Measurements from ENCODE around the gene TIAM2. TPM values are rescaled to one million over a fixed set of nuclear protein-coding genes. Genes with fewer than 3 reads are reported as not detected.
A peak's percentile ranks its signal among the peaks of the same experiment; 100 is the strongest.
"Not testable (repeated sequence)": the region's sequence is repeated elsewhere in the genome, so short reads cannot be mapped to it uniquely, and the experiment has no call there.

TIAM2 gene
- total and polyA plus RNA-seq, 5 experiments from 2014 or later = 0.09 to 8.3 (median 1.3) TPM

- H3K4me3 Mint-ChIP-seq = no peak overlapping the region
- no peaks in the 10 kb centered on the region for H3K36me3 Mint-ChIP-seq
- DNase-seq (no peak), ATAC-seq (no peak)
- POLR2A ChIA-PET = no interaction called here
- H3K27me3 Mint-ChIP-seq = peaks cover 0 to 6% (median 0%) of the 10 kb centered on the region in 5 donors
- H3K9me3 Mint-ChIP-seq = no peaks in the 10 kb centered on the region
- H3K4me1 Mint-ChIP-seq = peaks cover 0 to 1% (median 0%) of the 10 kb centered on the region in 4 donors
- no peak overlapping the region for H3K27ac Mint-ChIP-seq
These were observed 212.1 kb downstream of the TIAM2 start for GRCh38 chr6:155207223-155207622.

GRCh38 chr6:155212106-155212505 is 217.0 kb downstream of the TIAM2 start:
- peaks cover 0 to 10% (median 2%) of the 10 kb centered on the region in 5 donors for H3K27me3 Mint-ChIP-seq
- ATAC-seq (no peak), DNase-seq (no peak)
- H3K4me3 Mint-ChIP-seq = no peak overlapping the region
- no peaks in the 10 kb centered on the region for H3K36me3 Mint-ChIP-seq
- H3K9me3 Mint-ChIP-seq = no peaks in the 10 kb centered on the region
- peaks cover 0 to 1% (median 0%) of the 10 kb centered on the region in 4 donors for H3K4me1 Mint-ChIP-seq
- no peak overlapping the region for H3K27ac Mint-ChIP-seq
- POLR2A ChIA-PET = no interaction called here

- Mint-ChIP-seq H3K4me1 (peaks cover 0 to 1% (median 0%) of the 10 kb centered on the region in 4 donors), H3K27me3 (peaks cover 0 to 10% (median 2%) of the 10 kb centered on the region in 5 donors), H3K9me3 (no peaks in the 10 kb centered on the region), H3K27ac (no peak overlapping the region), H3K4me3 (no peak overlapping the region), H3K36me3 (no peaks in the 10 kb centered on the region)
- POLR2A ChIA-PET = no interaction called here
- ATAC-seq (no peak), DNase-seq (no peak)
These were observed 217.7 kb downstream of the TIAM2 start for GRCh38 chr6:155212616-155213380.

GRCh38 chr6:155213611-155214372 is 218.7 kb downstream of the TIAM2 start:
- peaks cover 0 to 1% (median 0%) of the 10 kb centered on the region in 4 donors for H3K4me1 Mint-ChIP-seq
- ATAC-seq (no peak), DNase-seq (no peak)
- H3K27me3 Mint-ChIP-seq = peaks cover 0 to 10% (median 3%) of the 10 kb centered on the region in 5 donors
- no peak overlapping the region for H3K4me3 Mint-ChIP-seq
- H3K9me3 Mint-ChIP-seq = no peaks in the 10 kb centered on the region
- H3K36me3 Mint-ChIP-seq = no peaks in the 10 kb centered on the region
- H3K27ac Mint-ChIP-seq = no peak overlapping the region
- POLR2A ChIA-PET = no interaction called here

- H3K36me3 Mint-ChIP-seq = no peaks in the 10 kb centered on the region
- H3K27ac Mint-ChIP-seq = no peak overlapping the region
- POLR2A ChIA-PET = no interaction called here
- H3K4me1 Mint-ChIP-seq = no peaks in the 10 kb centered on the region
- no peak for DNase-seq
- peaks cover 3 to 17% (median 4%) of the 10 kb centered on the region in 5 donors for H3K27me3 Mint-ChIP-seq
- no peak overlapping the region for H3K4me3 Mint-ChIP-seq
- no peaks in the 10 kb centered on the region for H3K9me3 Mint-ChIP-seq
- ATAC-seq = no peak
These were observed 220.8 kb downstream of the TIAM2 start for GRCh38 chr6:155215906-155216305.

- no peaks in the 10 kb centered on the region for H3K9me3 Mint-ChIP-seq
- no peaks in the 10 kb centered on the region for H3K4me1 Mint-ChIP-seq
- ATAC-seq (no peak), DNase-seq (no peak)
- H3K4me3 Mint-ChIP-seq = no peak overlapping the region
- no peak overlapping the region for H3K27ac Mint-ChIP-seq
- no peaks in the 10 kb centered on the region for H3K36me3 Mint-ChIP-seq
- POLR2A ChIA-PET = no interaction called here
- H3K27me3 Mint-ChIP-seq = peaks cover 3 to 17% (median 4%) of the 10 kb centered on the region in 5 donors
These were observed 221.4 kb downstream of the TIAM2 start for GRCh38 chr6:155216312-155217046.

- peaks cover 3 to 17% (median 4%) of the 10 kb centered on the region in 5 donors for H3K27me3 Mint-ChIP-seq
- H3K36me3 Mint-ChIP-seq, POLR2A ChIA-PET, ATAC-seq, H3K4me1 Mint-ChIP-seq, DNase-seq, H3K27ac Mint-ChIP-seq, H3K4me3 Mint-ChIP-seq, H3K9me3 Mint-ChIP-seq: not testable (repeated sequence)
These were observed 223.6 kb downstream of the TIAM2 start for GRCh38 chr6:155218711-155219110.

GRCh38 chr6:155219299-155219698 is 224.2 kb downstream of the TIAM2 start:
- no peak for ATAC-seq
- POLR2A ChIA-PET = no interaction called here
- peaks cover 3 to 17% (median 4%) of the 10 kb centered on the region in 5 donors for H3K27me3 Mint-ChIP-seq
- H3K4me1 Mint-ChIP-seq = peaks cover 0 to 7% (median 0%) of the 10 kb centered on the region in 4 donors
- H3K27ac Mint-ChIP-seq = peak overlapping the region in 2 of 10 donors; percentile 1 to 45
- H3K36me3 Mint-ChIP-seq = no peaks in the 10 kb centered on the region
- no peak for DNase-seq
- H3K9me3 Mint-ChIP-seq = no peaks in the 10 kb centered on the region
- no peak overlapping the region for H3K4me3 Mint-ChIP-seq

GRCh38 chr6:155219858-155220301 is 224.8 kb downstream of the TIAM2 start:
- DNase-seq (no peak), ATAC-seq (no peak)
- peaks cover 0 to 12% (median 0%) of the 10 kb centered on the region in 4 donors for H3K4me1 Mint-ChIP-seq
- H3K27me3 Mint-ChIP-seq = peaks cover 2 to 17% (median 4%) of the 10 kb centered on the region in 5 donors
- no peaks in the 10 kb centered on the region for H3K9me3 Mint-ChIP-seq
- H3K36me3 Mint-ChIP-seq = no peaks in the 10 kb centered on the region
- POLR2A ChIA-PET = no interaction called here
- no peak overlapping the region for H3K4me3 Mint-ChIP-seq
- H3K27ac Mint-ChIP-seq = peak overlapping the region in 2 of 10 donors; percentile 1 to 45

GRCh38 chr6:155221086-155221485 is 226.0 kb downstream of the TIAM2 start:
- no peaks in the 10 kb centered on the region for H3K9me3 Mint-ChIP-seq
- DNase-seq = no peak
- peaks cover 2 to 17% (median 5%) of the 10 kb centered on the region in 5 donors for H3K27me3 Mint-ChIP-seq
- H3K36me3 Mint-ChIP-seq = no peaks in the 10 kb centered on the region
- POLR2A ChIA-PET = no interaction called here
- H3K4me3 Mint-ChIP-seq = no peak overlapping the region
- no peak for ATAC-seq
- H3K27ac Mint-ChIP-seq = no peak overlapping the region
- peaks cover 0 to 12% (median 0%) of the 10 kb centered on the region in 4 donors for H3K4me1 Mint-ChIP-seq

- H3K4me1 Mint-ChIP-seq = peaks cover 0 to 12% (median 0%) of the 10 kb centered on the region in 4 donors
- peaks cover 0 to 25% (median 5%) of the 10 kb centered on the region in 5 donors for H3K27me3 Mint-ChIP-seq
- ATAC-seq (no peak), DNase-seq (no peak)
- no peaks in the 10 kb centered on the region for H3K9me3 Mint-ChIP-seq
- POLR2A ChIA-PET = no interaction called here
- H3K4me3 Mint-ChIP-seq = no peak overlapping the region
- no peak overlapping the region for H3K27ac Mint-ChIP-seq
- no peaks in the 10 kb centered on the region for H3K36me3 Mint-ChIP-seq
These were observed 227.4 kb downstream of the TIAM2 start for GRCh38 chr6:155222506-155222905.

GRCh38 chr6:155223646-155224451 is 228.7 kb downstream of the TIAM2 start:
- ATAC-seq = no peak
- Mint-ChIP-seq H3K4me3 (peak overlapping the region in 2 of 10 donors; percentile 1 to 18), H3K27ac (peak overlapping the region in 3 of 10 donors; percentile 5 to 36 (median 36)), H3K9me3 (no peaks in the 10 kb centered on the region), H3K4me1 (peaks cover 0 to 12% (median 0%) of the 10 kb centered on the region in 4 donors), H3K36me3 (no peaks in the 10 kb centered on the region), H3K27me3 (peaks cover 0 to 29% (median 5%) of the 10 kb centered on the region in 5 donors)
- DNase-seq = no peak
- POLR2A ChIA-PET = no interaction called here
